Islet of Langerhans (tissue), 1 donor: ENCODE data around the gene UGT1A1.
"Not testable (repeated sequence)": the region's sequence is repeated elsewhere in the genome, so short reads cannot be mapped to it uniquely, and the experiment has no call there.

Experiments
- FAIRE-seq: peaks from one replicate; lab custom pipeline; 2011; peaks lifted over from hg19 to GRCh38; lab: Jason Lieb, UNC

The UGT1A1 gene

DNA sequence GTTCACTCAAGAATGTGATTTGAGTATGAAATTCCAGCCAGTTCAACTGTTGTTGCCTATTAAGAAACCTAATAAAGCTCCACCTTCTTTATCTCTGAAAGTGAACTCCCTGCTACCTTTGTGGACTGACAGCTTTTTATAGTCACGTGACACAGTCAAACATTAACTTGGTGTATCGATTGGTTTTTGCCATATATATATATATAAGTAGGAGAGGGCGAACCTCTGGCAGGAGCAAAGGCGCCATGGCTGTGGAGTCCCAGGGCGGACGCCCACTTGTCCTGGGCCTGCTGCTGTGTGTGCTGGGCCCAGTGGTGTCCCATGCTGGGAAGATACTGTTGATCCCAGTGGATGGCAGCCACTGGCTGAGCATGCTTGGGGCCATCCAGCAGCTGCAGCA, at the start of gene UGT1A1:
UGT1A1 (plus strand) TSS at position 228 of the 400 bp plus-strand sequence; CDS start at position 246, 18 bp downstream.
- FAIRE-seq, result no peak

DNA sequence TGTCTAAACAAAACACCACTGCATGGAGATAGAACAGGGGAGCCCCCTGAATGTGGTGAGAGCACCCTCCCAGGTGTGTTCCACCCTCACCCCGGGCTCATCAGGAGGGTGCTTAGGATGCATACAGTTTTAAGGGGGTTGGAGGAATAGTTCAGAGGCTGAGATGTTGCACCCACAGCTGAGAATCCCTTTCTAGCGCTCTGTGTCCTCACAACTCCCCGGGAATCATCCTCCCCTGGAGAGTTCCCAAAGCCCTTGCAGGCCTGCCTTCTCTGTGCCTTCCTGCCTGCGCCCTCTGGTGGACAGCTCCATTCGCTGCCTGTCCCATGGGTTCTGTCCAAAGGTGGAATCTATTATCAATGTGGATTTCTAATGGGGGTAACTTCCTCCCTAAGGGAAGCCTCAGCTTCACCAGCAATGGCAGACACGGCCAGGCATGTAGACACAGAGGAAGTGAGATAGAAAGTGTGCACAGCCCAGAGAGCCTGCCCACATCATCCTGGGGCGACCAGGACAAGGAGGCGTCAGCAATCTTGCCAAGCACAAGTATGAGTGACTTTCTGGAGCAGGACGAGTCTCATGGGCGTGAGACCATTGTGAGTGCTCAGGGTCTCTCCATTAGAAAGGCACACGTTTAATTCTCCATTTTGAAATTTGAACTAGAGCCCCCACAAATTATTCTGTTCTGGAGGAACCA, 48.6 kb upstream of the UGT1A1 start:
- no peak for FAIRE-seq

DNA sequence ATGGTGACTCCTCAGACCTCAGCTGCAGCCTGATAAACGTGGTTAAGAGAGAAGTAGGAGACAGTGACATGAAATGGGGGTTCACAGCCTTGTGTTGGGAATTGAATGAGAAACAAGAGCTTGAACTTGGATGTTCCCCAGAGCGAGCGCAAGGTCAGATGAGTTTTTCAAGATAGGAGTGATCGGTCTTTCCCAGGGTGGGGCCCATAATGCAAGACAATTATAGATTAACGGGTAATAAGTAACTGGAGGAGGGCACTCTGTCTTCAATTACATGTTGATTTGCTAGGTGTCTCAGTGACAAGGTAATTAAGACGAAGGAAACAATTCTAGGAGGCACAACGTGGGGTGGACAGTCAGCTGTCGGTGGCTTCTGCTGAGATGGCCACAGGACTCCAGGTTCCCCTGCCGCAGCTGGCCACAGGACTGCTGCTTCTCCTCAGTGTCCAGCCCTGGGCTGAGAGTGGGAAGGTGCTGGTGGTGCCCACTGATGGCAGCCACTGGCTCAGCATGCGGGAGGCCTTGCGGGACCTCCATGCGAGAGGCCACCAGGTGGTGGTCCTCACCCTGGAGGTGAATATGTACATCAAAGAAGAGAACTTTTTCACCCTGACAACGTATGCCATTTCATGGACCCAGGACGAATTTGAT, 47.3 kb upstream of the UGT1A1 start, which contains the start of gene UGT1A5:
UGT1A5 (plus strand) TSS at position 297 of the 651 bp plus-strand sequence; CDS start at position 382, 85 bp downstream.
- FAIRE-seq, result no peak

DNA sequence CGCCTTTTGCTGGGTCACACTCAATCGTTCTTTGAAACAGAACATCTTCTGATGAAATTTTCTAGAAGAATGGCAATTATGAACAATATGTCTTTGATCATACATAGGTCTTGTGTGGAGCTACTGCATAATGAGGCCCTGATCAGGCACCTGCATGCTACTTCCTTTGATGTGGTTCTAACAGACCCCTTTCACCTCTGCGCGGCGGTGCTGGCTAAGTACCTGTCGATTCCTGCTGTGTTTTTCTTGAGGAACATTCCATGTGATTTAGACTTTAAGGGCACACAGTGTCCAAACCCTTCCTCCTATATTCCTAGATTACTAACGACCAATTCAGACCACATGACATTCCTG, 46.8 kb upstream of the UGT1A1 start:
- FAIRE-seq, result no peak

DNA sequence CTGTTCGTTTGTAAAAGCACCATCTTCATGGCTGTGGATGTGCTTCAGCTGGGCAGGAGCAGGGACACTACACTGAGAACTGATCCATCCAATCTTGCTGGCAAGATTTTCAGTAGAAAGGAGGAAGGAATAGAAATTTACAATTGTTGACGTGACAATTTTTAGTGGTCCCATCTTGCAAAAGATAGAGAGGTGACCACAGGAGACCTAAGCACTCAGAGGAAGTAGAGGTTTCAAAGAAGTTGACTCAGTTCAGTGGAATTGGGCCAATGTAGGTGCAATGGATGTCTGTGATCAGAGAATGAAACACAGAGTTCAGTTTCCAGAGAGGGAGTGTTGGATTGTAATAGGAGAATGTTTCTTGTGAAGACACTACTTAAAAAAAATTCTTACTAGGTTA, 45.9 kb upstream of the UGT1A1 start:
- no peak for FAIRE-seq

DNA sequence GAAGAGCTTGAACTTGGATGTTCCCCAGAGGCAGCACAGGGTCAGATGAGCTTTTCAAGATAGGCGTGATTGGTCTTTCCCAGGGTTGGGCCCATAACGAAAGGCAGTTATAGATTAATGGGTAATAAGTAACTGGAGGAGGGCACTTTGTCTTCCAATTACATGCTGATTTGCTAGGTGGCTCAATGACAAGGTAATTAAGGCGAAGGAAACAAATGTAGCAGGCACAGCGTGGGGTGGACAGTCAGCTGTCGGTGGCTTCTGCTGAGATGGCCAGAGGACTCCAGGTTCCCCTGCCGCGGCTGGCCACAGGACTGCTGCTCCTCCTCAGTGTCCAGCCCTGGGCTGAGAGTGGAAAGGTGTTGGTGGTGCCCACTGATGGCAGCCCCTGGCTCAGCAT, 41.5 kb upstream of the UGT1A1 start, which contains the start of gene UGT1A4:
UGT1A4 (plus strand) TSS at position 185 of the 400 bp plus-strand sequence; CDS start at position 270, 85 bp downstream.
- FAIRE-seq, result no peak

DNA sequence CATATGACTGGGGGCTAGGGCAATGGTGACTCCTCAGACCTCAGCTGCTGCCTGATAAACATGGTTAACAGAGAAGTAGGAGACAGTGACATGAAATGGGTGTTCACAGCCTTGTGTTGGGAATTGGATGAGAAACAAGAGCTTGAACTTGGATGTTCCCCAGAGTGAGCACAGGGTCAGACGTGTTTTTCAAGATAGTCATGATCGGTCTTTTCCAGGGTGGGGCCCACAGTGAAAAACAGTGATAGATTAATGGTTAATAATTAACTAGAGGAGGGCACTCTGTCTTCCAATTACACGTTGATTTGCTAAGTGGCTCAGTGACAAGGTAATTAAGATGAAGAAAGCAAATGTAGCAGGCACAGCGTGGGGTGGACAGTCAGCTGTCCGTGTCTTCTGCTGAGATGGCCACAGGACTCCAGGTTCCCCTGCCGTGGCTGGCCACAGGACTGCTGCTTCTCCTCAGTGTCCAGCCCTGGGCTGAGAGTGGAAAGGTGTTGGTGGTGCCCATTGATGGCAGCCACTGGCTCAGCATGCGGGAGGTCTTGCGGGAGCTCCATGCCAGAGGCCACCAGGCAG, 31.3 kb upstream of the UGT1A1 start, which contains the start of gene UGT1A3:
UGT1A3 (plus strand) TSS at position 320 of the 579 bp plus-strand sequence; CDS start at position 405, 85 bp downstream.
- FAIRE-seq, result no peak

DNA sequence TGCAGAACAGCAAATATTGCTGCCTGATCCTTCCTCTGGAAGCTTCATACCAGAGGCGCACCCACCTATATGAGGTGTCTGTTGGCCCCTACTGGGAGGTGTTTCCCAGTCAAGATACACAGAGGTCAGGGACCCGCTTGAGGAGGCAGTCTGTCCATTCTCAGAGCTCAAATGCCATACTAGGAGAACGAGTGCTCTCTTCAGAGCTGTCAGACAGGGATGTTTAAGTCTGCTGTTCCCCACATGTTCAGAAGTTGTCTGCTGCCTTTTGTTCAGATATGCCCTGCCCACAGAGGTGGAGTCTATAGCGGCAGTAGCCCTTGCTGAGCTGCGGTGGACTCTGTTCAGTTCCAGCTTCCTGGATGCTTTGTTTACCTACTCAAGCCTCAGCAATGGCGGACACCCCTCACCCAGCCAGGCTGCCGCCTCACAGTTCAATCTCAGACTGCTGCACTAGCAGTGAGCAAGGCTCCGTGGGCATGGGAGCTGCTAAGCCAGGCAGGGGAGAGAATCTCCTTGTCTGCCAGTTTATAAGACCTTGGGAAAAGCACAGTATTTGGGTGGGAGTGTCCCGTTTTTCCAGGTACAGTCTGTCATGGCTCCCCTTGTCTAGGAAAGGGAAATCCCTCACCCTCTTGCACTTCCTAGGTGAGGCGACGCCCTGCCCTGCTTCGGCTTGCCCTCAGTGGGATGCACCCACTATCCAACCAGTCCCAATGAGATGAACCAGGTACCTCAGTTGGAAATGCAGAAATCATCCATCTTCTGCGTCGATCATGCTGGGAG, 23.0 kb upstream of the UGT1A1 start:
- FAIRE-seq, result not testable (repeated sequence)

DNA sequence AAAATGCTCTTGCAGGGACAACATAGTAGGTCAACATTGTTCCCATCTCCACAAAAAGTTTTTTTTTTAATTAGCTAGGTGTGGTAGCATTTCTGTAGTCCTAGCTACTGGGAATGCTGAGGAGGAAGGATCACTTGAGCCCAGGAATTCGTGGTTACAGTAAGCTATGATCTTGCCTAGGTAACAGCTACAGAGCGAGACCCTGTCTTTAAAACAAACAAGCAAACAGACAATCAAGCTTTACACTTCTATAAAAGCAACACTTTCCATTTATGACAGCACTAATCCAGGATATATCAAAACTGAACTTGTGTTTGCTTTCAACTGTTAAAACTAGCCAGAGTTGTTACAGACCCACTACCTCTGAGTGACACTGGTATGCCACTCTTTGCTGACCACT, 19.2 kb upstream of the UGT1A1 start:
- FAIRE-seq, result no peak

DNA sequence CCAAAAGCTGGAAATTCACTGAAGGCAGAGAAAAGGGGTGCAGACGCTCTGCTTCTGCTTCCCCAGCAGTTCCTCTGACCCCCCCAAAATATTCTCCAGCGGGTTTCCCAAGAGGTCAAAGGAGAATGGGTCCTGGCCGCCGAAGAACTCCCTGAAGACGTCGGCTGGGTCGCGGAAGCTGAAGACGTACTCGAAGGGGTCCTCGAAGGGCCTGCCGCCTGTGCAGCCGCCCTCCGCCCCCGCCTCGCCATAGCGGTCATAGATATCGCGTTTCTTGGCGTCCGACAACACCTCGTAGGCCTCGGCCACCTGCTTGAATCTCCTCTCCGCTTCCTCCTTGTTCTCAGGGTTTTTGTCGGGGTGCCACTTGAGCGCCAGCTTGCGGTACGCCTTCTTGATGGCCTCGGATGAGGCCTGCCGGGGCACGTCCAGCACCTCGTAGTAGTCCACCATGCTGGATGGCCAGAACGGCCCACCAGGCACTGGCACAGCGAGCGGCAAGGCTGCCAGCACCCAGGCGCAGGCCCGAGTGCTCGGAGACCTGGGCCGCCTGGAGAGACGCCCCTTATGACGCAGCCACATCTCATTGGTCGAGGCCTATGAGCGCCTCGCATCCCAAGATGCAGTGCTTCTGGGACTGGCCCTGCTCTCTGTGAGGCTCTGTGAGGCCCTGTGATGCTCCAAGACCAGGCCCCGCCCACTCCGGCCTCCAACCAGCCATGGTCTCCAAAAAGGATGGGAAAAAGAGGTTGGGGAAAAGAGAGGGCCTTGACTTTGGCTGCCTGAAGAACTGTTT, 16.4 kb upstream of the UGT1A1 start:
- FAIRE-seq, result no peak

DNA sequence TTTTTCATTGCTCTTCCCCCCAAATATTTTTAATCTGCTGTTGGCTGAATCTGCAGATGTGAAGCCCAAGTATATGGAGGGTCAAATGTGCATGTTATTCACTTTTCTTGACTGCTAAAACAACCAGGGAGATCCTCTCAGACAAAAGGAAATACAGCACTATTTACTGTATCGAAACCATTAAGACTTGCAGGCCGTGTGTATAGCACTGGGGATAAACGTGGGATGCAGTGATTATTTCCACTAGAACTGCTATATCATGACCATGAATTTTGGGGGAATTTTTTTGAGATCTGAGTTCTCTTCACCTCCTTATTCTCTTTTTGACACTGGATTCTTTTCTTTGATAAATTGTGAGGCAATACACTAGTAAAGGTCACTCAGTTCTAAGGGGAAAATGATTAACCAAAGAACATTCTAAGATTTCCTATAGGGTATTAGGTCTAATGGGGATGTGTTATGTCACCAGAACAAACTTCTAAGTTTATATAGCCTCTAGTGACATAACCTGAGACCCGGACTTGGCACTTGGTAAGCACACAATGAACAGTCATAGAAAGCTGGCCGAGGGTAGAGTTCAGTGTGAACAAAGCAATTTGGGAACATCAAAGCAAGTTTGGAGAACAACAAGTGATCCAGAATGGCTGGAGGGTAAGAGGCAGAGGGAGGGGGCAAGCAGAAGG, 14.9 kb upstream of the UGT1A1 start:
- FAIRE-seq, result no peak

DNA sequence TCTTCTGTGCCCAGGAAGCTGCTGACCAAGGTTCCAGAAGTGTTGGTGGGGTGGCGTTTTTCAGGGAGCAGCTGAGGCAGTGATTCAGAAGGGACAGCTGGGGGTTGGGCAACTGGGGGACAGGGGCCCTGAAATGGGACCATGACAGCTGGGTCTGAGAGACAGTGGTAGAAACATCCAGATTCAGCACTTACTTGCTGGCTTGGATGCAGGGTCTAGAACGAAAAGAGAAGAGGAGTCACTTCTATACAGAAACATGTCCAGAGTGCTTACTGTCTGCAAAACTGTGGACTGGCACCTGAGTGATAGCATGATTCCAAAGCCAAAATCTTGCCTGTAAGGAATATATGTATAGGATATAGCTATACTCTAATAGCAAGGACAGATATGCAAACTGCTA, 14.2 kb upstream of the UGT1A1 start:
- FAIRE-seq, result not testable (repeated sequence)

DNA sequence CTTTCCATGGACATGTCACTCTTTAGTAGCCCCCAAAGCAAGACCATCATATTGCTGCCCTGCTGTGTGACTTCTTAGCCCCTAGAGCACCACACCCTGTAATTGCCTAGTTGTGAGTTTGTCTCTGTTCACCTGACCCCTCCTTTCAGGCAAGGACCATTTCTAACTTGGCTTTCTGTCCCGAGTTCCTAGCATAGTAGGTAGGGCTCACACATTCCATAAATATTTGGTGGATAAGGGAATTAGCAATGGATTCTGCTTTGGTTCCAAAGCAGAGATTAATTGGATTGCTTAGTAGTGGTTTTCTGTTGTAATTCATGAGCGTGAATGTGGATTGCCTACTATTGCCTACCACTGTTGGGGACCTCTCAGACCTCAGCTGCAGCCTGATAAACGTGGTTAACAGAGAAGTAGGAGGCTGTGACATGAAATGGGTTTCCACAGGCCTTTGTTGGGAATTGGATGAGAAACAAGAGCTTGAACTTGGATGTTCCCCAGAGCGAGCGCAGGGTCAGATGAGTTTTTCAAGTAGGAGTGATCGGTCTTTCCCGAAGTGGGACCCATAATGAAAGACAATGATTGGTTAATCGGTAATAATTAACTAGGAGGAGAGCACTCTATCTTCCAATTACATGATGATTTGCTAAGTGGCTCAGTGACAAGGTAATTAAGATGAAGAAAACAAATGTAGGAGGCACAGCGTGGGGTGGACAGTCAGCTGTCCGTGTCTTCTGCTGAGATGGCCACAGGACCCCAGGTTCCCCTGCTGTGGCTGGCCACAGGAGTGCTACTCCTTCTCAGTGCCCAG, 13.4 kb upstream of the UGT1A1 start:
- no peak for FAIRE-seq

DNA sequence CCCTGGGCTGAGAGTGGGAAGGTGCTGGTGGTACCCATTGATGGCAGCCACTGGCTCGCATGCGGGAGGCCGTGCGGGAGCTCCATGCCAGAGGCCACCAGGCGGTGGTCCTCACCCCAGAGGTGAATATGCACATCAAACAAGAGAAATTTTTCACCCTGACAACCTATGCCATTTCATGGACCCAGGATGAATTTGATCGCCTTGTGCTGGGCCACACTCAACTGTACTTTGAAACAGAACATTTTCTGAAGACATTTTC, 12.9 kb upstream of the UGT1A1 start:
- FAIRE-seq, result no peak

DNA sequence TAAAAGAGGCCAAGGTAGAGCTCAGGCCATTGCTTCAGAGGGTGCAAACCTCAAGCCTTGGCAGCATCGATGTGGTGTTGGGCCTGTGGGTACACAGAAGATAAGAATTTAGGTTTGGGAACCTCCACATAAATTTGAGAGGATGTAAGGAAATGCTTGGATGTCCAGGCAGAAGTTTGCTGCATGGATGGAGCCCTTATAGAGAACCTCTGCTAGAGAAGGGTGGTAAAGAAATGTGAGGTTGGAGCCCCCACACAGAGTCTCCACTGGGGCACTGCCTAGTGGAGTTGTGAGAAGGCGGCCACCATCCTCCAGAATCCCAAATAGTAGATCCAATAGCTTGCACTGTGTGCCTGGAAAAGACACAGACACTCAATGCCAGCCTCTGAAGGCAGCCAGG, 9.4 kb upstream of the UGT1A1 start:
- not testable (repeated sequence) for FAIRE-seq

DNA sequence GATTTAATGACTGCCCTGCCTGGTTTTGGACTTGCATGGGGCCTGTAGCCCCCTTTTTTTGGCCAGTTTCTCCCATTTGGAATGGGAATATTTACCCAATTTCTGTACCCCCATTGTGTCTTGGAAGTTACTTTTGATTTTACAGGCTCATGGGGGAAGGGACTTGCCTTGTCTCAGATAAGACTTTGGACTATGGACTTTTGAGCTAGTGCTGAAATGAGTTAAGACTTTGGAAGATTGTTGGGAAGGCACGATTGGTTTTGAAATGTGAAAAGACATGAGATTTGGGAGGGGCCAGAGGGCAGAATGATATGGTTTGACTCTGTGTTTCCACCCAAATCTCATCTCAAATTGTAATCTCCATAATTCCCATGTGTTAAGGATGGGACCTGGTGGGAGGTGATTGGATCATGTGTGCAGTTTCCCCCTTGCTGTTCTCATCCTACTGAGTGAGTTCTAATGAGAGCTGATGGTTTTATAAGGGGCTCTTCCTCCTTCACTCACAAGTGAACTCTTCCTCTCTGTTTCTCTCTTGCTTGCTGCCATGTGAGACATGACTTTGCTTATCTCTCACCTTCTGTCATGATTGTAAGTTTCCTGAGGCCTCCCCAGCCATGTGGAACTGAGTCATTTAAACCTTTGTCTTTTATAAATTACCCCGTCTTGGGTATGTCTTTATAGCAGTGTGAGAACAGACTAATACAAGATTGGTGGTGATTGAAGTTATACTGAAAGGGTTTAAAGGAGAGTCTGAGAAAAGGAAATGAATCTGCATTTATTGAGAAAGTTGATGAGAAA, 8.7 kb upstream of the UGT1A1 start:
- FAIRE-seq, result not testable (repeated sequence)

DNA sequence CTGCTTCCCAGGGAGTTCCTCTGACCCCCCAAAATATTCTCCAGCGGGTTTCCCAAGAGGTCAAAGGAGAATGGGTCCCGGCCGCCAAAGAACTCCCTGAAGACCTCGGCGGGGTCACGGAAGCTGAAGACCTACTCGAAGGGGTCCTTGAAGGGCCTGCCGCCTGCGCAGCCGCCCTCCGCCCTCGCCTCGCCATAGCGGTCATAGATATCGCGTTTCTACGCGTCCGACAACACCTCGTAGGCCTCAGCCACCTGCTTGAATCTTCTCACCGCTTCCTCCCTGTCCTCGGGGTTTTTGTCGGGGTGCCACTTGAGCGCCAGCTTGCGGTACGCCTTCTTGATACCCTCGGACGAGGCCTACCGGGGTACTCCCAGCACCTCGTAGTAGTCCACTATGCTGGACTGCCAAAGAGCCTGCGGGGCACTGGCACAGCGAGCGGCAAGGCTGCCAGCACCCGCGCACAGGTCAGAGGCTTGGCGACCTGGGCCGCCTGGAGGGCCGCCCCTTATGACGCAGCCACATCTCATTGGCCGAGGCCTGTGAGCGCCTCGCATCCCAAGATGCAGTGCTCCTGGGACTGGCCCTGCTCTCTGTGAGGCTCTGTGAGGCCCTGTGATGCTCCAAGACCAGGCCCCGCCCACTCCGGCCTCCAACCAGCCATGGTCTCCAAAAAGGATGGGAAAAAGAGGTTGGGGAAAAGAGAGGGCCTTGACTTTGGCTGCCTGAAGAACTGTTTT, 5.0 kb upstream of the UGT1A1 start:
- no peak for FAIRE-seq

DNA sequence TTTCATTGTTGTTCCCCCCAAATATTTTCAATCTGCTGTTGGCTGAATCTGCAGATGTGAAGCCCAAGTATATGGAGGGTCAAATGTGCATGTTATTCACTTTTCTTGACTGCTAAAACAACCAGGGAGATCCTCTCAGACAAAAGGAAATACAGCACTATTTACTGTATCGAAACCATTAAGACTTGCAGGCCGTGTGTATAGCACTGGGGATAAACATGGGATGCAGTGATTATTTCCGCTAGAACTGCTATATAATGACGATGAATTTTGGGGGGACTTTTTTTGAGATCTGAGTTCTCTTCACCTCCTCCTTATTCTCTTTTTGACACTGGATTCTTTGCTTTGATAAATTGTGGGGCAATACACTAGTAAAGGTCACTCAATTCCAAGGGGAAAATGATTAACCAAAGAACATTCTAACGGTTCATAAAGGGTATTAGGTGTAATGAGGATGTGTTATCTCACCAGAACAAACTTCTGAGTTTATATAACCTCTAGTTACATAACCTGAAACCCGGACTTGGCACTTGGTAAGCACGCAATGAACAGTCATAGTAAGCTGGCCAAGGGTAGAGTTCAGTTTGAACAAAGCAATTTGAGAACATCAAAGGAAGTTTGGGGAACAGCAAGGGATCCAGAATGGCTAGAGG, 3.5 kb upstream of the UGT1A1 start:
- FAIRE-seq, result no peak
